ENCODE measurements around the gene CREB3L1.
A peak's percentile ranks its signal among the peaks of the same experiment; 100 is the strongest.

CREB3L1 gene

GRCh38 chr11:46275964-46276641, 1.4 kb upstream of the CREB3L1 start:
- TF ChIP-seq, protein P1, sequence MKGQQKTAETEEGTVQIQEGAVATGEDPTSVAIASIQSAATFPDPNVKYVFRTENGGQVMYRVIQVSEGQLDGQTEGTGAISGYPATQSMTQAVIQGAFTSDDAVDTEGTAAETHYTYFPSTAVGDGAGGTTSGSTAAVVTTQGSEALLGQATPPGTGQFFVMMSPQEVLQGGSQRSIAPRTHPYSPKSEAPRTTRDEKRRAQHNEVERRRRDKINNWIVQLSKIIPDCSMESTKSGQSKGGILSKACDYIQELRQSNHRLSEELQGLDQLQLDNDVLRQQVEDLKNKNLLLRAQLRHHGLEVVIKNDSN (IDR thresholded peaks at IDR 0.05): peak; percentile 68
- no peak for TF ChIP-seq CREB1 (IDR thresholded peaks at IDR 0.05; ENCODE audit: low read depth)

DNA sequence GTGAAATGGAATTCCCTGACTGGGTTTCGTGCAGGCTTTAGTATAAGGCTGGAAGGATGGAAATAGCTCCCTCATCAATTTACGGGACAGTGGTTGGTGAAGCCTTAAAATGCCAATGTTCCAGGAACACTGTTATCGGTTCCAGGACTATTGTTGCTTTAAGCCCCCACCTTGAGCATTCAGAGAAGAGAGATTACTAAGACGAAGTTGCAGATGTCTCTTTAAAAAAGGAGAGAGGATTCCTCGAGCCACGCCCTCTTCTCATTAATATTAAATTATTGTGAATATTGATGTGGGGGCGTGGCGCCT, 195 bp upstream of the CREB3L1 start:
- TF ChIP-seq NFIC (IDR thresholded peaks at IDR 0.05) (no peak), ZBTB7A (IDR thresholded peaks at IDR 0.05; ENCODE audit: low read depth) (no peak), MAX (IDR thresholded peaks at IDR 0.05) (no peak), TAF1 (IDR thresholded peaks at IDR 0.05; ENCODE audit: low read depth) (no peak), RAD21 (IDR thresholded peaks at IDR 0.05; ENCODE audit: low read depth) (no peak), TCF12 (IDR thresholded peaks at IDR 0.05; ENCODE audit: low read depth) (no peak), CREB1 (IDR thresholded peaks at IDR 0.05; ENCODE audit: low read depth) (no peak), CEBPB (IDR thresholded peaks at IDR 0.05) (no peak)
- TF ChIP-seq, protein P2, sequence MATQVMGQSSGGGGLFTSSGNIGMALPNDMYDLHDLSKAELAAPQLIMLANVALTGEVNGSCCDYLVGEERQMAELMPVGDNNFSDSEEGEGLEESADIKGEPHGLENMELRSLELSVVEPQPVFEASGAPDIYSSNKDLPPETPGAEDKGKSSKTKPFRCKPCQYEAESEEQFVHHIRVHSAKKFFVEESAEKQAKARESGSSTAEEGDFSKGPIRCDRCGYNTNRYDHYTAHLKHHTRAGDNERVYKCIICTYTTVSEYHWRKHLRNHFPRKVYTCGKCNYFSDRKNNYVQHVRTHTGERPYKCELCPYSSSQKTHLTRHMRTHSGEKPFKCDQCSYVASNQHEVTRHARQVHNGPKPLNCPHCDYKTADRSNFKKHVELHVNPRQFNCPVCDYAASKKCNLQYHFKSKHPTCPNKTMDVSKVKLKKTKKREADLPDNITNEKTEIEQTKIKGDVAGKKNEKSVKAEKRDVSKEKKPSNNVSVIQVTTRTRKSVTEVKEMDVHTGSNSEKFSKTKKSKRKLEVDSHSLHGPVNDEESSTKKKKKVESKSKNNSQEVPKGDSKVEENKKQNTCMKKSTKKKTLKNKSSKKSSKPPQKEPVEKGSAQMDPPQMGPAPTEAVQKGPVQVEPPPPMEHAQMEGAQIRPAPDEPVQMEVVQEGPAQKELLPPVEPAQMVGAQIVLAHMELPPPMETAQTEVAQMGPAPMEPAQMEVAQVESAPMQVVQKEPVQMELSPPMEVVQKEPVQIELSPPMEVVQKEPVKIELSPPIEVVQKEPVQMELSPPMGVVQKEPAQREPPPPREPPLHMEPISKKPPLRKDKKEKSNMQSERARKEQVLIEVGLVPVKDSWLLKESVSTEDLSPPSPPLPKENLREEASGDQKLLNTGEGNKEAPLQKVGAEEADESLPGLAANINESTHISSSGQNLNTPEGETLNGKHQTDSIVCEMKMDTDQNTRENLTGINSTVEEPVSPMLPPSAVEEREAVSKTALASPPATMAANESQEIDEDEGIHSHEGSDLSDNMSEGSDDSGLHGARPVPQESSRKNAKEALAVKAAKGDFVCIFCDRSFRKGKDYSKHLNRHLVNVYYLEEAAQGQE (IDR thresholded peaks at IDR 0.05; ENCODE audit: low read depth): no peak

DNA sequence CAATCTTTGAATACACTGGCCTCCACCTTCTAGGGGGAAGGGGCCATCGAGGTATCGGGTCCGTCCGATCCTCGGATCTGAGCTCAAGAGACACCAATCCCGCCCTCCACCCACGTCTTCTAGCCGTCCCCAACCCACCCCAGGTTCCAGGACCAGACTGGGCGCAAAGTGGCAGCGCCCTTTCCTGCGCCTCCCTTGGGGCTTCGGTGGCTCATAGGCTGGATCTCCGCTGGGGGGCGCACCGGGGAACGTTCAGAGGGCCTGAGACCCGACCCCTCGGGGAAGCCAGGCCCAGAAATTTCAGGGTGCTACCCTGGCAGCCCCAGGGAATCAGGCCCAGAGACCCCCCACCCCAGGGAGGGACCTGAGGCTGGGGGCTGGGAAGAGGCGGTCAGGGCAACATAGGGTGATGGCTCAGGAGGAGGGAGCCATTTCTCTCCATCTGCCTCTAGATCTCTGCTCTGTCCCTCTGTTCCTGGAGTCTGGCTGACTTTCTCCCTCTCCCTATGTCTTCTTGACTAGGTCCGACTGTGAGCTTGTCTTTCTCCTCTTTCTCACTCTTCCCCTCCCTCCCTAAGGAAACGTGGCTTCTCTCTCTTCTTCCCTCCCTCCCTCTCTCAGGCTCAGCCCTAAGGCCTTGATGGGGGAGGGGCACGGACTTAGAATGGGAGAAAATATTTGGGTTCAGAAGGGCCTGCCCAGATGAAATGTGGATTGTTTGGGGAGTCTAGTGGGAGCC, 1.1 kb downstream of the CREB3L1 start:
- TF ChIP-seq EP300 (IDR thresholded peaks at IDR 0.05; ENCODE audit: borderline replicate concordance) (no peak), CEBPB (IDR thresholded peaks at IDR 0.05) (no peak), ZBTB7A (IDR thresholded peaks at IDR 0.05; ENCODE audit: low read depth) (no peak), TAF1 (IDR thresholded peaks at IDR 0.05; ENCODE audit: low read depth) (no peak), EGR1 (IDR thresholded peaks at IDR 0.05) (no peak), YY1 (IDR thresholded peaks at IDR 0.05; ENCODE audit: low read depth) (no peak), FOXM1 (IDR thresholded peaks at IDR 0.05; ENCODE audit: borderline replicate concordance, low read depth) (no peak), TEAD4 (IDR thresholded peaks at IDR 0.05) (no peak), MAX (IDR thresholded peaks at IDR 0.05) (no peak), CREB1 (IDR thresholded peaks at IDR 0.05; ENCODE audit: low read depth) (no peak), TCF12 (IDR thresholded peaks at IDR 0.05; ENCODE audit: low read depth) (no peak)
- TF ChIP-seq, protein P2 (IDR thresholded peaks at IDR 0.05; ENCODE audit: low read depth): no peak
- TF ChIP-seq, protein P1 (IDR thresholded peaks at IDR 0.05): no peak

- no peak for TF ChIP-seq ZBTB7A (IDR thresholded peaks at IDR 0.05; ENCODE audit: low read depth)
- no peak for TF ChIP-seq TAF1 (IDR thresholded peaks at IDR 0.05; ENCODE audit: low read depth)
- TF ChIP-seq MAX (IDR thresholded peaks at IDR 0.05): no peak
- no peak for TF ChIP-seq RAD21 (IDR thresholded peaks at IDR 0.05; ENCODE audit: low read depth)
- TF ChIP-seq EGR1 (IDR thresholded peaks at IDR 0.05): no peak
- TF ChIP-seq YY1 (IDR thresholded peaks at IDR 0.05; ENCODE audit: low read depth): no peak
- TF ChIP-seq EP300 (IDR thresholded peaks at IDR 0.05; ENCODE audit: borderline replicate concordance): no peak
- TF ChIP-seq NFIC (IDR thresholded peaks at IDR 0.05): no peak
- TF ChIP-seq FOXM1 (IDR thresholded peaks at IDR 0.05; ENCODE audit: borderline replicate concordance, low read depth): no peak
- TF ChIP-seq CEBPB (IDR thresholded peaks at IDR 0.05): no peak
- TF ChIP-seq CREB1 (IDR thresholded peaks at IDR 0.05; ENCODE audit: low read depth): no peak
- TF ChIP-seq TCF12 (IDR thresholded peaks at IDR 0.05; ENCODE audit: low read depth): no peak
- TF ChIP-seq, protein P1 (IDR thresholded peaks at IDR 0.05): no peak
- TF ChIP-seq, protein P2 (IDR thresholded peaks at IDR 0.05; ENCODE audit: low read depth): no peak
- TF ChIP-seq TEAD4 (IDR thresholded peaks at IDR 0.05): no peak
Observed at GRCh38 chr11:46279126-46280099, 2.0 kb downstream of the CREB3L1 start.
